ENCODE data around the gene DDX18. TPM values are rescaled to one million over a fixed set of nuclear protein-coding genes. Genes with fewer than 3 reads are reported as not detected.
"Not testable (repeated sequence)": the region's sequence is repeated elsewhere in the genome, so short reads cannot be mapped to it uniquely, and the experiment has no call there.

DDX18 gene
- total and polyA plus RNA-seq, 4 donors, result 16.7 to 54.3 (median 33.1) TPM

- H3K4me1 ChIP-seq (ENCODE audit: control insufficient read depth in 1 of 2, insufficient read depth in 2 of 2, low read length in 2 of 2), result no peaks in the 10 kb centered on the region
- intact Hi-C loops (cut with DNase I), result no loop called here
- H3K27ac ChIP-seq (ENCODE audit: low read depth in 1 of 2, low read length in 2 of 2), result no peak overlapping the region
- H3K36me3 ChIP-seq (ENCODE audit: control insufficient read depth in 1 of 2, insufficient read depth in 2 of 2, low read length in 1 of 2), result no peaks in the 10 kb centered on the region
- H3K9me3 ChIP-seq (ENCODE audit: control insufficient read depth, low read length), result no peaks in the 10 kb centered on the region
- no peak overlapping the region for H3K4me3 ChIP-seq (ENCODE audit: low read length in 2 of 2)
- H3K27me3 ChIP-seq (ENCODE audit: control insufficient read depth in 1 of 2, insufficient read depth in 2 of 2, low read length in 1 of 2), result no peaks in the 10 kb centered on the region
- ATAC-seq (ENCODE audit: low FRiP score), result no peak
- DNase-seq, result no peak
Observed at GRCh38 chr2:117789505-117789904, 25.0 kb upstream of the DDX18 start.

GRCh38 chr2:117794668-117795067 is 19.8 kb upstream of the DDX18 start:
- 56 to 58% methylated on average over 2 of the region's 2 CpGs for WGBS, 2 donors
- intact Hi-C loops (cut with DNase I), result no loop called here
- DNase-seq (no peak), ATAC-seq (ENCODE audit: low FRiP score) (no peak)
- Histone ChIP-seq H3K4me1 (ENCODE audit: control insufficient read depth in 1 of 2, insufficient read depth in 2 of 2, low read length in 2 of 2) (no peaks in the 10 kb centered on the region), H3K9me3 (ENCODE audit: control insufficient read depth, low read length) (no peaks in the 10 kb centered on the region), H3K4me3 (ENCODE audit: low read length in 2 of 2) (no peak overlapping the region), H3K36me3 (ENCODE audit: control insufficient read depth in 1 of 2, insufficient read depth in 2 of 2, low read length in 1 of 2) (no peaks in the 10 kb centered on the region), H3K27ac (ENCODE audit: low read depth in 1 of 2, low read length in 2 of 2) (no peak overlapping the region), H3K27me3 (ENCODE audit: control insufficient read depth in 1 of 2, insufficient read depth in 2 of 2, low read length in 1 of 2) (no peaks in the 10 kb centered on the region)

GRCh38 chr2:117801826-117802225 is 12.7 kb upstream of the DDX18 start:
- H3K4me1 ChIP-seq (ENCODE audit: control insufficient read depth in 1 of 2, insufficient read depth in 2 of 2, low read length in 2 of 2), result no peaks in the 10 kb centered on the region
- H3K36me3 ChIP-seq (ENCODE audit: control insufficient read depth in 1 of 2, insufficient read depth in 2 of 2, low read length in 1 of 2), result no peaks in the 10 kb centered on the region
- no peak overlapping the region for H3K4me3 ChIP-seq (ENCODE audit: low read length in 2 of 2)
- ATAC-seq (ENCODE audit: low FRiP score) (no peak), DNase-seq (no peak)
- H3K27me3 ChIP-seq (ENCODE audit: control insufficient read depth in 1 of 2, insufficient read depth in 2 of 2, low read length in 1 of 2), result no peaks in the 10 kb centered on the region
- intact Hi-C loops (cut with DNase I), result no loop called here
- no peak overlapping the region for H3K27ac ChIP-seq (ENCODE audit: low read depth in 1 of 2, low read length in 2 of 2)
- no peaks in the 10 kb centered on the region for H3K9me3 ChIP-seq (ENCODE audit: control insufficient read depth, low read length)

- WGBS, 2 donors, result 44 to 45% methylated on average over 24 to 34 of the region's 35 CpGs
- H3K27ac ChIP-seq (ENCODE audit: low read depth in 1 of 2, low read length in 2 of 2); H3K4me3 ChIP-seq (ENCODE audit: low read length in 2 of 2); intact Hi-C loops (cut with DNase I); H3K36me3 ChIP-seq (ENCODE audit: control insufficient read depth in 1 of 2, insufficient read depth in 2 of 2, low read length in 1 of 2); ATAC-seq (ENCODE audit: low FRiP score); DNase-seq; H3K4me1 ChIP-seq (ENCODE audit: control insufficient read depth in 1 of 2, insufficient read depth in 2 of 2, low read length in 2 of 2); H3K9me3 ChIP-seq (ENCODE audit: control insufficient read depth, low read length); H3K27me3 ChIP-seq (ENCODE audit: control insufficient read depth in 1 of 2, insufficient read depth in 2 of 2, low read length in 1 of 2): not testable (repeated sequence)
Observed at GRCh38 chr2:117803644-117804325, 10.7 kb upstream of the DDX18 start.

- 63 to 66% methylated on average over 4 of the region's 4 CpGs for WGBS, 2 donors
- ATAC-seq (ENCODE audit: low FRiP score), result no peak
Observed at GRCh38 chr2:117812443-117812842, 2.0 kb upstream of the DDX18 start.

GRCh38 chr2:117815946-117816345 is 1.5 kb downstream of the DDX18 start:
- Histone ChIP-seq H3K4me1 (ENCODE audit: control insufficient read depth in 1 of 2, insufficient read depth in 2 of 2, low read length in 2 of 2) (no peaks in the 10 kb centered on the region), H3K36me3 (ENCODE audit: control insufficient read depth in 1 of 2, insufficient read depth in 2 of 2, low read length in 1 of 2) (peaks cover 0 to 8% of the 10 kb centered on the region in 2 donors), H3K4me3 (ENCODE audit: low read length in 2 of 2) (no peak overlapping the region), H3K27me3 (ENCODE audit: control insufficient read depth in 1 of 2, insufficient read depth in 2 of 2, low read length in 1 of 2) (no peaks in the 10 kb centered on the region), H3K27ac (ENCODE audit: low read depth in 1 of 2, low read length in 2 of 2) (no peak overlapping the region), H3K9me3 (ENCODE audit: control insufficient read depth, low read length) (no peaks in the 10 kb centered on the region)
- ATAC-seq (ENCODE audit: low FRiP score), result no peak
- 89 to 92% methylated on average over 3 of the region's 3 CpGs for WGBS, 2 donors
- intact Hi-C loops (cut with DNase I), result loop anchor here (5.0 to 10.0 kb wide), 3 partner anchors 181 to 1549 kb away; partner anchors contain the start of genes C2orf76 (in 1 of the 2) and DBI (in 1 of the 2)
- no peak for DNase-seq

More at GRCh38 chr2:117812443-117812842, 2.0 kb upstream of the DDX18 start:
- H3K27me3 ChIP-seq (ENCODE audit: control insufficient read depth in 1 of 2, insufficient read depth in 2 of 2, low read length in 1 of 2), result no peaks in the 10 kb centered on the region
- no peak overlapping the region for H3K27ac ChIP-seq (ENCODE audit: low read depth in 1 of 2, low read length in 2 of 2)
- H3K4me3 ChIP-seq (ENCODE audit: low read length in 2 of 2), result no peak overlapping the region
- H3K36me3 ChIP-seq (ENCODE audit: control insufficient read depth in 1 of 2, insufficient read depth in 2 of 2, low read length in 1 of 2), result no peaks in the 10 kb centered on the region
- DNase-seq, result no peak
- H3K9me3 ChIP-seq (ENCODE audit: control insufficient read depth, low read length), result no peaks in the 10 kb centered on the region
- intact Hi-C loops (cut with DNase I), result loop anchor here in 1 of 2 donors (10.0 kb wide), 1 partner anchor 1552 kb away; the partner anchor contains the start of genes C2orf76 and DBI
- no peaks in the 10 kb centered on the region for H3K4me1 ChIP-seq (ENCODE audit: control insufficient read depth in 1 of 2, insufficient read depth in 2 of 2, low read length in 2 of 2)

GRCh38 chr2:117818921-117819320 is 4.4 kb downstream of the DDX18 start:
- peaks cover 10 to 13% of the 10 kb centered on the region in 2 donors for H3K36me3 ChIP-seq (ENCODE audit: control insufficient read depth in 1 of 2, insufficient read depth in 2 of 2, low read length in 1 of 2)

GRCh38 chr2:117820444-117820843 is 6.0 kb downstream of the DDX18 start:
- no peaks in the 10 kb centered on the region for H3K9me3 ChIP-seq (ENCODE audit: control insufficient read depth, low read length)
- H3K27ac ChIP-seq (ENCODE audit: low read depth in 1 of 2, low read length in 2 of 2), result no peak overlapping the region
- 82 to 83% methylated on average over 1 of the region's 1 CpG for whole genome bisulfite sequencing, 2 donors
- no peaks in the 10 kb centered on the region for H3K4me1 ChIP-seq (ENCODE audit: control insufficient read depth in 1 of 2, insufficient read depth in 2 of 2, low read length in 2 of 2)
- intact Hi-C loops (cut with DNase I), result loop anchor here in 1 of 2 donors (10.0 kb wide), 1 partner anchor 124 kb away; no protein-coding TSS in a partner anchor
- peaks cover 11 to 13% of the 10 kb centered on the region in 2 donors for H3K36me3 ChIP-seq (ENCODE audit: control insufficient read depth in 1 of 2, insufficient read depth in 2 of 2, low read length in 1 of 2)
- H3K4me3 ChIP-seq (ENCODE audit: low read length in 2 of 2), result no peak overlapping the region
- DNase-seq (no peak), ATAC-seq (ENCODE audit: low FRiP score) (no peak)
- H3K27me3 ChIP-seq (ENCODE audit: control insufficient read depth in 1 of 2, insufficient read depth in 2 of 2, low read length in 1 of 2), result no peaks in the 10 kb centered on the region

More at GRCh38 chr2:117818921-117819320, 4.4 kb downstream of the DDX18 start:
- intact Hi-C loops (cut with DNase I), result loop anchor here (5.0 to 10.0 kb wide), 3 partner anchors 178 to 1546 kb away; partner anchors contain the start of genes C2orf76 (in 1 of the 2) and DBI (in 1 of the 2)
- Histone ChIP-seq H3K27ac (ENCODE audit: low read depth in 1 of 2, low read length in 2 of 2) (no peak overlapping the region), H3K4me1 (ENCODE audit: control insufficient read depth in 1 of 2, insufficient read depth in 2 of 2, low read length in 2 of 2) (no peaks in the 10 kb centered on the region), H3K9me3 (ENCODE audit: control insufficient read depth, low read length) (no peaks in the 10 kb centered on the region), H3K27me3 (ENCODE audit: control insufficient read depth in 1 of 2, insufficient read depth in 2 of 2, low read length in 1 of 2) (no peaks in the 10 kb centered on the region), H3K4me3 (ENCODE audit: low read length in 2 of 2) (no peak overlapping the region)
- DNase-seq (no peak), ATAC-seq (ENCODE audit: low FRiP score) (no peak)
- 91 to 93% methylated on average over 3 of the region's 3 CpGs for WGBS, 2 donors

- ATAC-seq (ENCODE audit: low FRiP score) (no peak), DNase-seq (no peak)
- WGBS, 2 donors, result 91 to 92% methylated on average over 8 of the region's 8 CpGs
- Histone ChIP-seq H3K4me3 (ENCODE audit: low read length in 2 of 2) (no peak overlapping the region), H3K27me3 (ENCODE audit: control insufficient read depth in 1 of 2, insufficient read depth in 2 of 2, low read length in 1 of 2) (no peaks in the 10 kb centered on the region), H3K4me1 (ENCODE audit: control insufficient read depth in 1 of 2, insufficient read depth in 2 of 2, low read length in 2 of 2) (no peaks in the 10 kb centered on the region), H3K9me3 (ENCODE audit: control insufficient read depth, low read length) (no peaks in the 10 kb centered on the region), H3K36me3 (ENCODE audit: control insufficient read depth in 1 of 2, insufficient read depth in 2 of 2, low read length in 1 of 2) (peaks cover 19 to 27% of the 10 kb centered on the region in 2 donors), H3K27ac (ENCODE audit: low read depth in 1 of 2, low read length in 2 of 2) (no peak overlapping the region)
- intact Hi-C loops (cut with DNase I), result loop anchor here in 1 of 2 donors (10.0 kb wide), 1 partner anchor 119 kb away; no protein-coding TSS in a partner anchor
Observed at GRCh38 chr2:117825437-117825836, 10.9 kb downstream of the DDX18 start.
